GM12891 (cell line): ENCODE data around the gene HOXD8.

Source experiments
- DNase-seq: peaks from one replicate; pipeline ENCODE4 v3.0.0; 2011; ENCODE audit warnings: low spot score; ENCODE audit not compliant: insufficient read length
- FAIRE-seq: peaks from 2 replicates; lab custom pipeline; 2011; peaks lifted over from hg19 to GRCh38; lab: Jason Lieb, UNC
- PAX5 ChIP-seq: IDR thresholded peaks from 2 replicates; pipeline ENCODE4 v1.6.1; 2011; ENCODE audit warnings: low read length, moderate library complexity, mild to moderate bottlenecking; ENCODE audit not compliant: insufficient read depth, severe bottlenecking
- POLR2A ChIP-seq: IDR thresholded peaks from 2 replicates; pipeline ENCODE4 v1.6.1; 2011; ENCODE audit warnings: low read depth, low read length, control low read depth
- POLR2AphosphoS5 ChIP-seq: IDR thresholded peaks from 2 replicates; pipeline ENCODE4 v1.6.1; 2011; ENCODE audit warnings: low read depth, low read length, control low read depth
- POU2F2 ChIP-seq: IDR thresholded peaks from 2 replicates; pipeline ENCODE4 v1.6.1; 2011; ENCODE audit warnings: low read depth, mild to moderate bottlenecking, control low read depth, low read length, moderate library complexity
- SPI1 ChIP-seq: IDR thresholded peaks from 2 replicates; pipeline ENCODE4 v1.6.1; 2011; ENCODE audit warnings: low read depth, low read length, control low read depth
- TAF1 ChIP-seq: IDR thresholded peaks from 2 replicates; pipeline ENCODE4 v1.6.1; 2011; ENCODE audit warnings: low read depth, low read length, control low read depth

Gene HOXD8

DNA sequence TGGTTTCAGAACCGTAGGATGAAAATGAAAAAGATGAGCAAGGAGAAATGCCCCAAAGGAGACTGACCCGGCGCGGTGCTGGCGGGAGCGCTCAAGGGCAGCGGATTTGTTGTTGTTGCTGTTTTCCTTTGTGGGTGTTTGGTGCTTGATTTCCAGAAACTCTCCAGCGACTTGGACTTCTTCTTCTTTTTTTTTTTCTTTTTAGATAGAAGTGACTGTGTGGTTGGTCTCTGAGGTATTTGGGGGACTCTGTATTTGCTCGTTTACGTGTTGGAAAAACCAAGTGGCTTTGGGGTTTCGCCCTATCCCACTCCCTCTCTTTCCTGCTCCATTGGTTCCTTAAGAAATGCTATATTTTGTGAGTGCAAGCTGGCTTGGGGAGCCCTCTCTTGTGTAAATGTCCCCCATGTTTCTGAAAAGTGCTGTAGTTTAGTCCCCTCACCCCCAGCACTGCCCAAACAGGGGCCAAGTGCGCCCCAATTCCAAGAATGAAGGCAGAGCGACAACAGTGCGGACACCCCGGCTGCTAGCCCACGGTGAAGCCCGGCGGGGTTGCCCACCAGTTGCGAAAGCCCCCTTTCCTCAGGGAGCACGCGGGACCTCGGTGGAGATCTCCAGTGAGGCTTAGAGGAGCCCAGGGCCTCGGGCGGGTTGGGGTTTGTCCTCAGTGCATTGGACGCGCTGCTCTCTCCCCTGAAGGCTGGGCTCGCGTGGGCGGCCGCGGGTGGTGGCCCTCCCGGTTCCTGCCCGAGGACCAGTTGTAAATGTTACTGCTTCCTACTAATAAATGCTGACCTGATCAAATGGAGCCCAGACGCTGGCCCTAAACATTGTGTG lies 5.2 kb upstream of the HOXD8 start:
- no peak for TF ChIP-seq POLR2AphosphoS5
- no peak for TF ChIP-seq POU2F2
- no peak for TF ChIP-seq POLR2A
- TF ChIP-seq PAX5 = no peak
- TF ChIP-seq SPI1 = no peak
- no peak for TF ChIP-seq TAF1
- DNase-seq = no peak
- no peak for FAIRE-seq

DNA sequence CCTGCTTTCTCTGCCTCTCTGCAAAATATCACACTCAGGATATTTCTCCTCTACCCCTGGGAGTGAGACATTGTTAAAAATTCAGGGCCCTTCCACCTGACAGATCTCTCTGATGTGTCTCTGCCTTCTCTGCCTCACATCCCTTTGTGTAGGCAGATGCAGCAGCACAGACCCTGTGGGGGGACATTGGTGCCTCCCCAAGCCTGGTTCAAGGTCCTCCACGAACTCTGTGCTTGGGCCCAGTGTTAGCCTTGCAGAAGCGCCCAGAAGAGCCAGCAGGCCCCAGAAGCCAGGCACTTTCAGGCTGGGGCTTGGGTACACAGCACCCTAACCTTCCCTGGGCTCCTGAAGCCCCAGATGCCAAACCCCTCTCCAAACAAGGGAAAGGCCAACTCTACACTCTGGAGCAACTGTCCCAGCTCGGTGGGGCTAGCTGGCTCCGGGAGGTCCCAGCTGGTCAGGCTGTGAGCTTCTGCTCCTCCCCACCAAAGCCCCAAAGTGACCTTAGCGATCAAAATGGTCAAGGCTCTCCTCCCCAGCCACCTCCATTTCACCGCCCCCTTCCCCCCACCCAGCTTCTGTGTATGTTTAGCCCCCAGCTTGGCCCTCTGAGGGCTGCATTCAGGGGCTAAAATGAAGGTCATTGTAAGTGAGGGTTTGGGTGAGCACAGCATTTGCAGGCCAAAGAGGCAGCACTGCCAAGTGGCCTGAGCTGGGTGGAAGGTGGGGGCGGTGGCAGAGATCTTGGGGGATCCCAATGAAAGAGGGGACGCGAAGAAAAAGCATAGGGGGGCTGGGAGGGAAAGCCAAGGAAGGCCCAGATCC lies 4.3 kb upstream of the HOXD8 start:
- FAIRE-seq = no peak
- DNase-seq = no peak
- TF ChIP-seq POLR2AphosphoS5 (no peak), POU2F2 (no peak), TAF1 (no peak), SPI1 (no peak), PAX5 (no peak), POLR2A (no peak)

DNA sequence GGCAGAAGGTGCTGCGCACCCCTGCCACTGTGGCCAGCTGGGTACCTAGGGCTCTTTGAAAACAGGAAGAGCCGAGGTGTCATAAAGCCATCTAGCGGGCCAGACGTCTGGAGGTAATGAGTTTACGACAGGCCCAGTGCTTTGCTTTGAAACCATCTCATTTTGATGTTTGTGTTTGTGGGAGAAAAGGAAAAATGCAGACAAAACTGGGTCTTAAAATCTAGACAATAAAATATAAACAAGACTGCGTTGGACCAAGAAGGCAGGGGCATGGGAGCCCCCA lies 3.8 kb upstream of the HOXD8 start:
- FAIRE-seq (no peak), DNase-seq (no peak)
- TF ChIP-seq PAX5 (no peak), SPI1 (0 out of 2 replicates have a peak, but pooled peaks have one; percentile 10)

DNA sequence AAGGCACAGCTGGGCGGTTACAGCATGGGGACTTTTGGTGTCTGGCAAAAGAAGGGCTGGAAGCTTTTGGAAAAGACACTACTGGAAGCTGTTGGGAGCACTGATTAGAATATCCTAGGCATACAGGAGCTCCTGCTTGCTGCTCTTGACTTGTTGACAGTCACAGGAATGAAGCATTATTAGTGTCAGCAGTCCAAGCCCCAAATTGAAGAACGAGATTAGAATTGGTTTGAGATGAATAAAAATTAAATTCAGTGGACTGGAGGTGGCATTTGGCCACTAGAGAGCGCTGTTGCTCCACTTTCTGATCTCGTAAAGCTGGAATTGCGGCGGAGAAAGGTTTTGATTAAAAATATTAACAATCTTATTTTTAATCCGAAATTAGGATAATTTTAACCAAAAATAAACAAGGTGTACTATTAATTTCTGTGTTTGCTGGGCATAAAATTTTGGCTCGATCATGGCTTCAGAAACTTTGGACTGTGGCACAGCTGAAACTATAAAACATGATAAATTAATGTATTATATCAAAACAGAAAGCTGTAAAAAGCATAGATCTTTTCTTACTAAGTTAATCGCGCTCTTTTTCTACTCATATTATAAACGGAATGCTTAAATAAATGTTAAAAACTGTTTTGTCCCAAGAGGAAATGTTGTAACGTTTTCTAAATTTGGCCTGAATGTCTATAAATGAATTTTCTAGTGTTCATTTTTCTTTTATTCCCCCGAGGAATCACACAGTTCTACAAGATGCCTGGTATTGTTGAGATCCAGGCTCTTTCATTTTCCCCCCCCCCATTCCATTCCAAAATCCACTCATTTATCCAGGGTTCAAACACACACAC lies 2.4 kb upstream of the HOXD8 start:
- no peak for DNase-seq
- TF ChIP-seq TAF1 (no peak), POLR2AphosphoS5 (no peak), PAX5 (no peak), SPI1 (no peak), POLR2A (no peak), POU2F2 (no peak)
- no peak for FAIRE-seq

DNA sequence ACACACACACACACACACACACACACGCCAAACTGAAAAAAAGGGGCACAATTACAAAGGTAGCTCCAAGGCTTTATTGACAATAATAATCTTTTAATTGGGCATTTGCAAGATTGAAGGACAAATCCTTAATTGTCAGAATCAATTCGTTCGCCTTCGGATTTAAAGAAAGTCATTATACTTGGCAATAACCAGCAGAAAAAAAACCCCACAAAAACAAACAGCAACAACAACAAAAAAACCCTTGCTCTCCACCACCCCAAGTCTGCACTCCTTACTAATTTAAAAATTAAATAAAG lies 1.8 kb upstream of the HOXD8 start:
- DNase-seq (no peak), FAIRE-seq (no peak)
- TF ChIP-seq POU2F2 (no peak), SPI1 (no peak), TAF1 (no peak), PAX5 (no peak), POLR2A (no peak)

DNA sequence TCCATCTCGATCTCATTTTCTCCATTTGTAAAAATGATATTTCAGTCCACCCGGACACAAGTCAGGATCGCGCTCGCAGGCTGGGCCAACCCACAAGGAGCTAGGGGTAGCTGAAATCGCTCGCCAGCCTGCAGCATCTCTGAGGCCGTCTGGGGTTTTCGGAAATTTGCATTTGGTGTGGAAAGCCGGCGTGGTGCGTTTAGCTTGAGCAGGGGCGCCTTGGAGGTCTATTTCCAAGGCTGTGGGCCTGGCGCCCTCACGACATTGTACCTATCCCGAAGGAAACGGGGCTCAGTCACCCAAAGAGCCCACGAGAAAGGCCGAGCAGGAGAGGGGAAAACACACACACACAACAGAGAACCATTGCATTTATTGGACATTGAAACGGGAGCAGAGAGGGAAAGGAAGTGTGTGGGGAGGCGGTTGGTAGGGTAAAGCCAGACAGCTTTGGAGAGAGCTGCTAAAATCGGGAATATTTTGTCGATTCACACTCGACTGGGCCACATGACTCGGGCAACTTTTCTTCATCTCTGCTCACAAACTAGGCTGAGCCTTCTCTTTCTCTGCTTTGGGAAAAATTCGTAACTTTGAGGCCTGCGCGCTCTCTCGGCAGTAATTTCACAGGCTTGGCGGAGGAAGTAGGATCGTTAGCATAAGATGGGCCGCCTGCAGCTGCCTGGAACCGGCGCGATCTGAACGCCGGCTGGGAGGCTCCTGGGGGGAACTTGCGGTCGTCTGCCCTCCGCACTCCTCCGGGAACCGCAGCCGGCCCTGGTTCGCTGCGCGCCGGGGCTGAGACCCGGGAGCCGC lies 1.1 kb upstream of the HOXD8 start:
- TF ChIP-seq TAF1 = no peak
- TF ChIP-seq POLR2A = no peak
- no peak for TF ChIP-seq POLR2AphosphoS5
- no peak for TF ChIP-seq PAX5
- TF ChIP-seq SPI1 = no peak
- TF ChIP-seq POU2F2 = no peak
- no peak for DNase-seq
- FAIRE-seq = no peak

DNA sequence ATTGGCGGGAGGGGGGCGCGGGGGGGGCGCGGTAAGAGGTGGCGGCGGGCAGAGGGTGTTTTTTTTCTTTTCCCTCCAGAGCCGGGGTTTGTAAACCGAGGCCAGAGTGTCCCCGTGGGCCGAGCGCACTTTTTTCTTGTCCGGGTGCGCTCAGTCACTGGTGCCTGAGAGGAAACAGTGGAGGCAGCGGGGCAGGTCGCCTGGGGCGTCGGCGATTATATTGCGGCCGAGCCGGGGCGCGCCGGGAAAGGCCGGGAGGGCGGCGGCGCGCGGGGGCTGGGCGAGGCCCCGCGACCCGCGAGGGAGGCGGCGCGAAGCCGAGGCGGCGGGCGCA lies 275 bp downstream of the HOXD8 start:
- DNase-seq (no peak), FAIRE-seq (no peak)
- TF ChIP-seq POU2F2 (no peak), SPI1 (no peak), TAF1 (no peak), PAX5 (no peak), POLR2AphosphoS5 (no peak), POLR2A (no peak)

DNA sequence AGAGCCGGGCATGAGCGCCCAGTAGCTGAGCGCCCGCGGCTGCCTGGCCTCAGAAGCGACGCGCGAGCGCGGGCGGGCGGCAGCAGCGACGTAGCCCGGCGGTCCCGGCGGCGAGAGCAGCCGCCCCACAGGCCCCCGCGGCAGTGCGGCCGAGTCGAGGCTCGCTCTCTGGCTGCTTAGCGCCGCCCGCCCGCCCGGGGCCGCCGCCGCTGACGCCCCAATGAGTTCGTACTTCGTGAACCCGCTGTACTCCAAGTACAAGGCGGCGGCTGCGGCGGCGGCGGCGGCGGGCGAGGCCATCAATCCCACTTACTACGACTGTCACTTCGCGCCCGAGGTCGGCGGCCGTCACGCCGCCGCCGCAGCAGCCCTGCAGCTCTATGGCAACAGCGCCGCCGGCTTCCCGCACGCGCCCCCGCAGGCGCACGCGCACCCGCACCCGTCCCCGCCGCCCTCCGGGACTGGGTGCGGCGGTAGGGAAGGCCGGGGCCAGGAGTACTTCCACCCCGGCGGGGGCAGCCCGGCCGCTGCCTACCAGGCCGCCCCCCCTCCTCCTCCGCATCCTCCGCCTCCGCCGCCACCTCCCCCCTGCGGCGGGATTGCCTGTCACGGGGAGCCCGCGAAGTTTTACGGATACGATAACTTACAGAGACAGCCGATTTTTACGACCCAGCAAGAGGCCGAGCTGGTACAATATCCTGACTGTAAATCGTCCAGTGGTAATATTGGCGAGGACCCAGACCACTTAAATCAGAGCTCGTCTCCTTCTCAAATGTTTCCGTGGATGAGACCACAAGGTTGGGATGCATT lies 847 bp downstream of the HOXD8 start:
- TF ChIP-seq TAF1 = no peak
- no peak for TF ChIP-seq POLR2A
- no peak for TF ChIP-seq SPI1
- TF ChIP-seq POLR2AphosphoS5 = no peak
- TF ChIP-seq PAX5 = no peak
- TF ChIP-seq POU2F2 = no peak
- no peak for FAIRE-seq
- DNase-seq = no peak

DNA sequence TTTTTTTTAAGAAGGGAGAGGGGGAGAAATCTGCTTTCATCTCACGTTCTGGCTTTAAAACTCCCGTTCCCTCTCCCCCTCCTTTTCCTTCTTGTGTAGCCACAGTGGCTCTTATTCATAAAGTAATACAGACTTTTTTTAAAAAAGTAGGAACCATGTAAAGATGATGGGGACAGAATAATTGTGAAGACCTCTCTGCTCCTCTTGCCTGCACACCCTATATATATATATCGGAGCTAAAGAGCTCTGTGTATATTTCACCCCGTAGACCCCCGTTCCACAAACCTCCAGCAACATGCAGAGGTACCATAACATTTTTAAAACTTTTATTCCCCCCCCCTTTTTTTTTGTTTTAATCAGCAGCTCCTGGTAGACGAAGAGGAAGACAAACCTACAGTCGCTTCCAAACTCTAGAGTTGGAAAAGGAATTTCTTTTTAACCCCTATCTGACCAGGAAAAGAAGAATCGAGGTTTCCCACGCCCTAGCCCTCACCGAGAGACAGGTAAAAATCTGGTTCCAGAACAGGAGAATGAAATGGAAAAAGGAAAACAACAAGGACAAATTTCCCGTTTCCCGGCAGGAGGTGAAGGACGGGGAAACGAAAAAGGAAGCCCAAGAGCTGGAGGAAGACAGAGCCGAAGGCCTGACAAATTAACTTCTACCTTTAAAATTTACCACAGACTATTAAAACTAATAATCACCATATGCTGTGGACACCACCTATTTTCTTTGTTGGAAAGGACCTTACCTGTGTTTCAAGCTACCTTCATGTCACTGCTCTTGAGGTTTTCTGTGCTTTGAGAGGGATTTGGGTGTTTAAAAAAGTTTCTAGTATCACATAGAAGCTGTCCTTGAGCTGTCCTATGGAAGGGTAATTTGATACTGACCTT lies 1.7 kb downstream of the HOXD8 start:
- FAIRE-seq (no peak), DNase-seq (no peak)
- TF ChIP-seq POU2F2 (no peak), POLR2A (no peak)
